Stimulated activated CD8-positive, alpha-beta memory T cell treated with anti-CD3 and anti-CD28 coated beads, Interleukin-2, amount 100 ng/mL, for 1 hour (primary cell): Measurements from ENCODE around the gene FFAR3.
"Not testable (repeated sequence)": the region's sequence is repeated elsewhere in the genome, so short reads cannot be mapped to it uniquely, and the experiment has no call there.

Experiments used
- DNase-seq, 2 donors: peaks; one replicate each; pipeline ENCODE4 v3.0.0-alpha.2; 2020; ENCODE audit warnings: low read depth in 2 of 2

FFAR3 gene

GRCh38 chr19:35401416-35401815 lies 43.2 kb downstream of the FFAR3 start:
- DNase-seq = not testable (repeated sequence)

GRCh38 chr19:35403116-35403760 lies 45.0 kb downstream of the FFAR3 start:
- DNase-seq = no peak

GRCh38 chr19:35404879-35405622 lies 46.8 kb downstream of the FFAR3 start:
- no peak for DNase-seq

- no peak for DNase-seq
Observed at GRCh38 chr19:35407619-35408018, 49.4 kb downstream of the FFAR3 start.

GRCh38 chr19:35408284-35409171 lies 50.3 kb downstream of the FFAR3 start:
- DNase-seq = no peak

GRCh38 chr19:35409191-35409590 lies 50.9 kb downstream of the FFAR3 start:
- no peak for DNase-seq
